H1 (cell line): ENCODE data around the gene ARL3. TPM values are rescaled to one million over a fixed set of nuclear protein-coding genes. Genes with fewer than 3 reads are reported as not detected.

Experiments used
- CTCF ChIA-PET: fragments of 300-600 bp; sonication (Branson Sonifier 250); formaldehyde crosslinking; loops from one replicate; lab custom pipeline; 2021; ENCODE audit not compliant: partially characterized antibody; lab: Charles Lee
- POLR2A ChIA-PET: fragments of 300-600 bp; sonication (Branson Sonifier 250); formaldehyde crosslinking; loops from one replicate; lab custom pipeline; 2021; ENCODE audit warnings: inconsistent platforms; ENCODE audit not compliant: partially characterized antibody; lab: Charles Lee
- DNase-seq, 2 experiments: peaks; one replicate each; pipeline versions ENCODE4 v3.0.0 to v3.0.0-alpha.2; 2010 to 2022; ENCODE audit warnings: low spot score in 2 of 2, low read depth in 1 of 2, mixed read lengths in 1 of 2
- FAIRE-seq: peaks from 2 replicates; lab custom pipeline; 2011; peaks lifted over from hg19 to GRCh38; lab: Jason Lieb, UNC
- H2AFZ ChIP-seq: 2 replicates; pipeline ENCODE4 v1.8.1; 2012; ENCODE audit warnings: low read length, inconsistent platforms
- H2AK5ac ChIP-seq: 2 replicates; pipeline ENCODE4 v1.6.1; 2013; ENCODE audit warnings: low read depth, low read length
- H2BK120ac ChIP-seq: replicated peaks from 2 replicates; pipeline ENCODE3; 2013; ENCODE audit warnings: low read depth, low read length, inconsistent platforms
- H2BK12ac ChIP-seq: 2 replicates; pipeline ENCODE4 v1.6.1; 2013; ENCODE audit warnings: low read depth, low read length
- H2BK15ac ChIP-seq: 2 replicates; pipeline ENCODE4 v1.6.1; 2013; ENCODE audit warnings: low read length
- H2BK20ac ChIP-seq: 2 replicates; pipeline ENCODE4 v1.6.1; 2013; ENCODE audit warnings: low read length
- H2BK5ac ChIP-seq: 2 replicates; pipeline ENCODE4 v1.6.1; 2013; ENCODE audit warnings: low read depth, low read length
- H3K14ac ChIP-seq: 2 replicates; pipeline ENCODE4 v1.6.1; 2013; ENCODE audit warnings: inconsistent platforms; ENCODE audit not compliant: insufficient read length
- H3K18ac ChIP-seq: 2 replicates; pipeline ENCODE4 v1.6.1; 2013; ENCODE audit warnings: low read length; ENCODE audit errors: extremely low read depth
- H3K23ac ChIP-seq: 2 replicates; pipeline ENCODE4 v1.6.1; 2013; ENCODE audit warnings: inconsistent platforms; ENCODE audit not compliant: insufficient read length
- H3K23me2 ChIP-seq: 2 replicates; pipeline ENCODE4 v1.6.1; 2013; ENCODE audit warnings: low read depth, low read length
- H3K27ac ChIP-seq: 2 replicates; pipeline ENCODE4 v1.6.1; 2011; ENCODE audit warnings: low read depth, low read length, inconsistent platforms
- H3K27me3 ChIP-seq, 4 experiments: replicated peaks in 1 of 4; 1 replicate in 1 of 4; 2 replicates in 3 of 4; pipeline versions ENCODE4 v1.6.1 to v1.8.1; 2011 to 2013; ENCODE audit warnings: low read length in 3 of 4, mild to moderate bottlenecking in 3 of 4, inconsistent platforms in 2 of 4, mixed read lengths in 2 of 4, moderate library complexity in 1 of 4; ENCODE audit not compliant: control insufficient read depth in 3 of 4, insufficient read depth in 3 of 4; ENCODE audit errors: extremely low read depth in 1 of 4
- H3K36me3 ChIP-seq, 4 experiments: 2 replicates each; pipeline versions ENCODE4 v1.6.1 to v1.8.1; 2011 to 2013; ENCODE audit warnings: mild to moderate bottlenecking in 4 of 4, low read length in 3 of 4, moderate library complexity in 2 of 4, control low read depth in 1 of 4, inconsistent platforms in 1 of 4; ENCODE audit not compliant: insufficient read depth in 4 of 4, control insufficient read depth in 2 of 4
- H3K4ac ChIP-seq: replicated peaks from 2 replicates; pipeline ENCODE3; 2013; ENCODE audit warnings: low read length, low read depth, mixed read lengths, inconsistent platforms; ENCODE audit not compliant: insufficient read length
- H3K4me1 ChIP-seq, 4 experiments: replicated peaks in 1 of 4; 1 replicate in 1 of 4; 2 replicates in 3 of 4; pipeline versions ENCODE4 v1.6.1 to v1.8.1; 2011 to 2013; ENCODE audit warnings: low read length in 3 of 4, inconsistent platforms in 2 of 4, mixed read lengths in 1 of 4; ENCODE audit not compliant: insufficient read depth in 4 of 4, control insufficient read depth in 3 of 4
- H3K4me2 ChIP-seq, 2 experiments: 2 replicates each; pipeline versions ENCODE4 v1.6.1 to v1.8.1; 2011 to 2013; ENCODE audit warnings: low read depth in 2 of 2, low read length in 2 of 2, control low read depth in 1 of 2, inconsistent platforms in 1 of 2, mild to moderate bottlenecking in 1 of 2; ENCODE audit not compliant: insufficient read depth in 1 of 2
- H3K4me3 ChIP-seq, 4 experiments: fragments of 200-600, 300-600 bp in 1 of 4; sonication (generic), shearing (Covaris generic), sonication (Bioruptor Twin) in 1 of 4; 2 replicates each; pipeline versions ENCODE4 v1.5.1 to v1.8.1; 2011 to 2016; ENCODE audit warnings: low read length in 4 of 4, low read depth in 3 of 4, control low read depth in 2 of 4, inconsistent platforms in 2 of 4, mild to moderate bottlenecking in 2 of 4, mixed read lengths in 1 of 4, moderate library complexity in 1 of 4; ENCODE audit not compliant: insufficient read depth in 2 of 4; ENCODE audit errors: extremely low read depth in 1 of 4
- H3K56ac ChIP-seq: replicated peaks from 2 replicates; pipeline ENCODE3; 2013; ENCODE audit warnings: low read depth, mild to moderate bottlenecking, mixed read lengths, low read length, inconsistent platforms; ENCODE audit not compliant: insufficient read length
- H3K79me1 ChIP-seq: 2 replicates; pipeline ENCODE4 v1.6.1; 2013; ENCODE audit warnings: low read depth, low read length, control low read depth
- H3K79me2 ChIP-seq, 2 experiments: 2 replicates each; pipeline versions ENCODE4 v1.6.1 to v1.8.1; 2012 to 2013; ENCODE audit warnings: low read length in 2 of 2, mild to moderate bottlenecking in 2 of 2, inconsistent platforms in 1 of 2; ENCODE audit not compliant: insufficient read depth in 2 of 2, control insufficient read depth in 1 of 2
- H3K9ac ChIP-seq, 4 experiments: replicated peaks in 1 of 4; 1 replicate in 1 of 4; 2 replicates in 3 of 4; pipeline versions ENCODE4 v1.6.1 to v1.8.1; 2011 to 2013; ENCODE audit warnings: low read depth in 3 of 4, low read length in 3 of 4, control low read depth in 2 of 4, mild to moderate bottlenecking in 2 of 4, moderate library complexity in 2 of 4, inconsistent platforms in 1 of 4; ENCODE audit errors: extremely low read depth in 1 of 4
- H3K9me3 ChIP-seq, 2 experiments: 2 replicates each; pipeline versions ENCODE4 v1.6.1 to v1.8.1; 2012 to 2013; ENCODE audit warnings: mild to moderate bottlenecking in 2 of 2, moderate library complexity in 2 of 2, control low read depth in 1 of 2, inconsistent platforms in 1 of 2, low read depth in 1 of 2, low read length in 1 of 2, mixed read lengths in 1 of 2; ENCODE audit not compliant: insufficient read depth in 2 of 2
- H4K20me1 ChIP-seq, 2 experiments: replicated peaks in 1 of 2; 2 replicates each; pipeline versions ENCODE3 to v1.8.1; 2011 to 2013; ENCODE audit warnings: inconsistent platforms in 2 of 2, low read length in 2 of 2, mild to moderate bottlenecking in 1 of 2; ENCODE audit not compliant: insufficient read depth in 2 of 2, control insufficient read depth in 1 of 2
- H4K5ac ChIP-seq: 2 replicates; pipeline ENCODE4 v1.6.1; 2013; ENCODE audit warnings: low read length, low read depth, mixed read lengths, inconsistent platforms; ENCODE audit not compliant: insufficient read length
- H4K8ac ChIP-seq: 2 replicates; pipeline ENCODE4 v1.8.0; 2013; ENCODE audit warnings: mild to moderate bottlenecking, moderate library complexity, low read length, inconsistent platforms; ENCODE audit not compliant: insufficient read depth; ENCODE audit errors: extremely low read depth
- H4K91ac ChIP-seq: replicated peaks from 2 replicates; pipeline ENCODE3; 2013; ENCODE audit warnings: low read length, mixed read lengths, inconsistent platforms; ENCODE audit not compliant: insufficient read length
- CTCF ChIP-seq, 3 experiments: IDR thresholded peaks; 1 replicate in 2 of 3; 2 replicates in 1 of 3; pipeline versions ENCODE4 v1.5.1 to v1.6.1; 2011; ENCODE audit warnings: low read length in 3 of 3, mild to moderate bottlenecking in 3 of 3, inconsistent platforms in 2 of 3, low read depth in 1 of 3, moderate library complexity in 1 of 3; ENCODE audit not compliant: insufficient read depth in 1 of 3; ENCODE audit errors: control extremely low read depth in 1 of 3
- FOSL1 ChIP-seq: IDR thresholded peaks from 2 replicates; pipeline ENCODE4 v1.6.1; 2011; ENCODE audit warnings: mild to moderate bottlenecking, low read depth, low read length, moderate library complexity; ENCODE audit not compliant: insufficient read depth
- WGBS, 2 experiments: shearing (Covaris generic) in 1 of 2; methylation state at CpG; one replicate each; pipeline versions ENCODE4 v1.1.6 to v1.1.7; 2013 to 2015; ENCODE audit warnings: low lambda C conversion rate in 2 of 2, mixed read lengths in 2 of 2, inconsistent platforms in 1 of 2, low coverage in 1 of 2, missing lambda C conversion rate in 1 of 2; ENCODE audit not compliant: insufficient replicate concordance in 2 of 2, insufficient coverage in 1 of 2, insufficient read length in 1 of 2; ENCODE audit errors: extremely low coverage in 1 of 2, missing lambda C conversion rate in 1 of 2; 5-methylcytosine and 5-hydroxymethylcytosine counted together
- polyA plus RNA-seq, 7 experiments: library from polyadenylated mRNA; depleted of rRNA in 3 of 7; stranded (reverse) in 5 of 7; unstranded in 2 of 7; fragments of >200 nt in 5 of 7; fragments of 200-250 nt in 2 of 7; gene quantifications; 1 replicate in 5 of 7; 2 replicates in 1 of 7; 4 replicates in 1 of 7; pipeline versions ENCODE4 v1.2.1 to v1.2.3, GENCODE V29; 2011 to 2013; ENCODE audit warnings: missing spikeins in 2 of 7, mixed read lengths in 2 of 7
- total RNA-seq: library from RNA; stranded (reverse); fragmentation: NEBNext Ultra II Directional; extraction: Animal tissue kit (Norgen Biotek cat#: 25700); gene quantifications from 2 replicates; pipeline ENCODE4 v1.2.1, GENCODE V29; 2021

ARL3 gene
- total and polyA plus RNA-seq, 2 of the 8 experiments (the other 6 are each of a cell fraction or from before 2014, with no cell fraction given), result 8.8 to 16.2 TPM

- Histone ChIP-seq H3K79me2 (no peaks in the 10 kb centered on the region), H2AK5ac (no peak overlapping the region), H3K23ac (no peak overlapping the region), H3K4me1 (peaks cover 8 to 17% (median 12%) of the 10 kb centered on the region in 4 experiments), H4K91ac (no peak overlapping the region), H3K36me3 (peaks cover 0 to 12% (median 5%) of the 10 kb centered on the region in 4 experiments; a peak in 4 of 8 replicates), H2AFZ (no peak overlapping the region), H3K9ac (no peak overlapping the region), H2BK120ac (no peak overlapping the region), H4K20me1 (no peaks in the 10 kb centered on the region), H3K9me3 (no peaks in the 10 kb centered on the region), H4K5ac (no peak overlapping the region), H3K56ac (no peak overlapping the region), H3K79me1 (no peaks in the 10 kb centered on the region), H2BK20ac (no peak overlapping the region), H3K27me3 (no peaks in the 10 kb centered on the region), H2BK15ac (no peak overlapping the region), H3K4me3 (no peak overlapping the region), H3K23me2 (no peaks in the 10 kb centered on the region), H3K4ac (no peak overlapping the region), H3K4me2 (no peak overlapping the region), H2BK12ac (no peak overlapping the region), H2BK5ac (no peak overlapping the region), H3K14ac (no peak overlapping the region), H4K8ac (no peak overlapping the region), H3K27ac (no peak overlapping the region), H3K18ac (no peak overlapping the region)
- no peak for DNase-seq
- no peak for FAIRE-seq
- POLR2A ChIA-PET, result interaction anchor here (0.6 to 1.2 kb wide), 4 partner anchors 8 to 130 kb away, joined by 3 to 5 read pairs (median 3); no protein-coding TSS in a partner anchor
- CTCF ChIA-PET, result interaction anchor here (1.1 to 3.0 kb wide), 2 partner anchors 13 to 15 kb away, joined by 3 to 11 read pairs; no protein-coding TSS in a partner anchor
- 83% methylated on average over 7 of the region's 7 CpGs; no CpG with 5 or more reads in 1 of the 2 experiments for WGBS, 2 experiments
- TF ChIP-seq FOSL1 (no peak), CTCF (IDR thresholded peaks at IDR 0.05; ENCODE audit: control extremely low read depth in 1 of 3, insufficient read depth in 1 of 3, low read depth in 1 of 3, low read length in 3 of 3) (0 out of 4 replicates have a peak, but pooled peaks of 1 of the 3 experiments have one; percentile 6)
Measured at GRCh38 chr10:102682416-102682815, 31.8 kb downstream of the ARL3 start.
